ENCODE measurements around the gene PDE4B. TPM values are rescaled to one million over a fixed set of nuclear protein-coding genes. Genes with fewer than 3 reads are reported as not detected.
"Not testable (repeated sequence)": the region's sequence is repeated elsewhere in the genome, so short reads cannot be mapped to it uniquely, and the experiment has no call there.

Gene PDE4B
- total RNA-seq, 1 donor from 2014 or later = 7.2 TPM

DNA sequence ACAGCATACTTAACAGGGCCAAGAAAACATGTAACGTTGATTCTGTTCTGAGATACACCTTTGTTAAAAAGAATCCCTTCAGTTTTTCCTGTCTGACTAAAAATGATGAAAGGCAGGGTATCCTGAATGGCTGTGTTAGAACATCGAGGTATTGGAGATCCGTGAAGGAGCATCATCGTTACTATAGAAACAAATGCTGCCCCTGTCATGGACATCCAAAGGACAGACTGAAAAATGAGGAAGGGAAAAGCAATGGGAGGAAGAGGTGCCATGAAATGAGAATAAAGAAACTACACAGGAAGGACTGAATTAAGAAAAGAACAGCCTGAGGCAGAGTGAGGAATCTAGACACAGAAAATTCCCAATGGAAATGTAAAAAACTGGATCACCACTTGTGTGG, 257.9 kb downstream of the PDE4B start:
- Mint-ChIP-seq H3K4me1 (ENCODE audit: low read depth, unreplicated experiment) (peaks cover 1% of the 10 kb centered on the region), H3K27ac (ENCODE audit: unreplicated experiment) (no peak overlapping the region), H3K36me3 (ENCODE audit: unreplicated experiment) (no peaks in the 10 kb centered on the region), H3K27me3 (ENCODE audit: unreplicated experiment) (no peaks in the 10 kb centered on the region), H3K4me3 (ENCODE audit: unreplicated experiment) (no peak overlapping the region), H3K9me3 (ENCODE audit: unreplicated experiment) (no peaks in the 10 kb centered on the region)
- TF ChIP-seq, protein P1, sequence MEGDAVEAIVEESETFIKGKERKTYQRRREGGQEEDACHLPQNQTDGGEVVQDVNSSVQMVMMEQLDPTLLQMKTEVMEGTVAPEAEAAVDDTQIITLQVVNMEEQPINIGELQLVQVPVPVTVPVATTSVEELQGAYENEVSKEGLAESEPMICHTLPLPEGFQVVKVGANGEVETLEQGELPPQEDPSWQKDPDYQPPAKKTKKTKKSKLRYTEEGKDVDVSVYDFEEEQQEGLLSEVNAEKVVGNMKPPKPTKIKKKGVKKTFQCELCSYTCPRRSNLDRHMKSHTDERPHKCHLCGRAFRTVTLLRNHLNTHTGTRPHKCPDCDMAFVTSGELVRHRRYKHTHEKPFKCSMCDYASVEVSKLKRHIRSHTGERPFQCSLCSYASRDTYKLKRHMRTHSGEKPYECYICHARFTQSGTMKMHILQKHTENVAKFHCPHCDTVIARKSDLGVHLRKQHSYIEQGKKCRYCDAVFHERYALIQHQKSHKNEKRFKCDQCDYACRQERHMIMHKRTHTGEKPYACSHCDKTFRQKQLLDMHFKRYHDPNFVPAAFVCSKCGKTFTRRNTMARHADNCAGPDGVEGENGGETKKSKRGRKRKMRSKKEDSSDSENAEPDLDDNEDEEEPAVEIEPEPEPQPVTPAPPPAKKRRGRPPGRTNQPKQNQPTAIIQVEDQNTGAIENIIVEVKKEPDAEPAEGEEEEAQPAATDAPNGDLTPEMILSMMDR (IDR thresholded peaks at IDR 0.05; ENCODE audit: partially characterized antibody, unreplicated experiment) = no peak
- DNase-seq = no peak

DNA sequence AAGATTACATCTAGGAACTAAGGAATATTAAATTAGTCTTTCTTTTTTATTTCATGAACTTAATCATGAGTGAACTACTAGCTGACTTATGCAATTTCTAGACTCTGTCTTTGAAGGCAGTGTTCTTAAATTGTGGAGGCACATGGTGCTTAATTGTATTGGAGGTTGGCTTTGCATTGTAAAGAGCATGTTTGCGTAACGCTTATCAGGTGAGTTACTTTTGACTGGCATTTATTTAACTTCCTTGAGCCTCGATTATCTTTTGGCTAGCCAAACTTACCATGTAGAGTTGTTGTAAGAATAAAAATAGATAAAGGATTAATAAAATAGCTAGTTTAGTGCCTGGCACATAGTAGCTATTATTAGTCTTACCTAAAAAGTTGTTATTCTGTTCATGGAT, 262.4 kb downstream of the PDE4B start:
- Mint-ChIP-seq H3K4me3 (ENCODE audit: unreplicated experiment) (no peak overlapping the region), H3K4me1 (ENCODE audit: low read depth, unreplicated experiment) (no peaks in the 10 kb centered on the region), H3K27ac (ENCODE audit: unreplicated experiment) (no peak overlapping the region), H3K27me3 (ENCODE audit: unreplicated experiment) (no peaks in the 10 kb centered on the region), H3K9me3 (ENCODE audit: unreplicated experiment) (no peaks in the 10 kb centered on the region), H3K36me3 (ENCODE audit: unreplicated experiment) (peaks cover 9% of the 10 kb centered on the region)
- TF ChIP-seq, protein P1 (IDR thresholded peaks at IDR 0.05; ENCODE audit: partially characterized antibody, unreplicated experiment) = no peak
- DNase-seq = no peak

- H3K27ac Mint-ChIP-seq (ENCODE audit: unreplicated experiment); H3K9me3 Mint-ChIP-seq (ENCODE audit: unreplicated experiment); H3K4me3 Mint-ChIP-seq (ENCODE audit: unreplicated experiment); H3K36me3 Mint-ChIP-seq (ENCODE audit: unreplicated experiment); DNase-seq; H3K4me1 Mint-ChIP-seq (ENCODE audit: low read depth, unreplicated experiment); H3K27me3 Mint-ChIP-seq (ENCODE audit: unreplicated experiment): not testable (repeated sequence)
Measured at GRCh38 chr1:66057448-66057847, 264.8 kb downstream of the PDE4B start.

- Mint-ChIP-seq H3K4me1 (ENCODE audit: low read depth, unreplicated experiment) (no peaks in the 10 kb centered on the region), H3K27me3 (ENCODE audit: unreplicated experiment) (no peaks in the 10 kb centered on the region), H3K27ac (ENCODE audit: unreplicated experiment) (no peak overlapping the region), H3K9me3 (ENCODE audit: unreplicated experiment) (no peaks in the 10 kb centered on the region), H3K4me3 (ENCODE audit: unreplicated experiment) (no peak overlapping the region), H3K36me3 (ENCODE audit: unreplicated experiment) (peaks cover 9% of the 10 kb centered on the region)
- TF ChIP-seq, protein P1 (IDR thresholded peaks at IDR 0.05; ENCODE audit: partially characterized antibody, unreplicated experiment) = no peak
- no peak for DNase-seq
Measured at GRCh38 chr1:66058558-66058957, 265.9 kb downstream of the PDE4B start.

- H3K4me3 Mint-ChIP-seq (ENCODE audit: unreplicated experiment); DNase-seq; H3K27me3 Mint-ChIP-seq (ENCODE audit: unreplicated experiment); H3K4me1 Mint-ChIP-seq (ENCODE audit: low read depth, unreplicated experiment); H3K9me3 Mint-ChIP-seq (ENCODE audit: unreplicated experiment); H3K27ac Mint-ChIP-seq (ENCODE audit: unreplicated experiment); H3K36me3 Mint-ChIP-seq (ENCODE audit: unreplicated experiment): not testable (repeated sequence)
Measured at GRCh38 chr1:66067219-66067618, 274.5 kb downstream of the PDE4B start.

- TF ChIP-seq, protein P1 (IDR thresholded peaks at IDR 0.05; ENCODE audit: partially characterized antibody, unreplicated experiment) = no peak
- no peak for DNase-seq
- Mint-ChIP-seq H3K27me3 (ENCODE audit: unreplicated experiment) (no peaks in the 10 kb centered on the region), H3K9me3 (ENCODE audit: unreplicated experiment) (no peaks in the 10 kb centered on the region), H3K4me1 (ENCODE audit: low read depth, unreplicated experiment) (peaks cover 2% of the 10 kb centered on the region), H3K36me3 (ENCODE audit: unreplicated experiment) (no peaks in the 10 kb centered on the region), H3K27ac (ENCODE audit: unreplicated experiment) (no peak overlapping the region), H3K4me3 (ENCODE audit: unreplicated experiment) (no peak overlapping the region)
Measured at GRCh38 chr1:66069976-66070876, 277.5 kb downstream of the PDE4B start.

Measured in glutamatergic neuron (in vitro differentiated cells).